ENCODE results near the gene NBPF3.

DNA sequence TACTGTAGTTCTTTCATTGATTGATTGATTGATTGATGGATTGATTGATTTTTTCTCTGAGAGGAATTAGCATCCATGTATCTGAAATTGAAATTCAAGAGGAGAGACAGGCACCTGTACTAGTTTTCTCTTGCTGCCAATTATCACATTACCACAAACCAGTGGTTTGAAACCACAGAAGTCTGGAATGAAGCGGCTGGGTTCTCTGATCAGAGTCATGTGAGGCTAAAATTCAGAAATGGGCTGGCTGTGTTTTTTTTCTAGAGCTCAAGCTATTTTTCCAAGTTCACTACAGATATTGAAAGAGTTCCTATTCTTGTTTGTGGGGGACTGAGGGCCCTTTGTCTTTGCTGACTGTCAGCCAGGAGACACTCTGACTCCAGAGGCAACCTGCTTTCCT, 10.0 kb downstream of the NBPF3 start:
- TF ChIP-seq, protein P1, sequence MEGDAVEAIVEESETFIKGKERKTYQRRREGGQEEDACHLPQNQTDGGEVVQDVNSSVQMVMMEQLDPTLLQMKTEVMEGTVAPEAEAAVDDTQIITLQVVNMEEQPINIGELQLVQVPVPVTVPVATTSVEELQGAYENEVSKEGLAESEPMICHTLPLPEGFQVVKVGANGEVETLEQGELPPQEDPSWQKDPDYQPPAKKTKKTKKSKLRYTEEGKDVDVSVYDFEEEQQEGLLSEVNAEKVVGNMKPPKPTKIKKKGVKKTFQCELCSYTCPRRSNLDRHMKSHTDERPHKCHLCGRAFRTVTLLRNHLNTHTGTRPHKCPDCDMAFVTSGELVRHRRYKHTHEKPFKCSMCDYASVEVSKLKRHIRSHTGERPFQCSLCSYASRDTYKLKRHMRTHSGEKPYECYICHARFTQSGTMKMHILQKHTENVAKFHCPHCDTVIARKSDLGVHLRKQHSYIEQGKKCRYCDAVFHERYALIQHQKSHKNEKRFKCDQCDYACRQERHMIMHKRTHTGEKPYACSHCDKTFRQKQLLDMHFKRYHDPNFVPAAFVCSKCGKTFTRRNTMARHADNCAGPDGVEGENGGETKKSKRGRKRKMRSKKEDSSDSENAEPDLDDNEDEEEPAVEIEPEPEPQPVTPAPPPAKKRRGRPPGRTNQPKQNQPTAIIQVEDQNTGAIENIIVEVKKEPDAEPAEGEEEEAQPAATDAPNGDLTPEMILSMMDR (IDR thresholded peaks at IDR 0.05; ENCODE audit: low read depth, low read length, missing input control), result no peak
- TF ChIP-seq REST (IDR thresholded peaks at IDR 0.05) (no peak), GABPA (IDR thresholded peaks at IDR 0.05 in 1 of 2, conservative IDR thresholded peaks at IDR 0.05 in 1 of 2) (no peak), RXRA (IDR thresholded peaks at IDR 0.05) (no peak), JUND (IDR thresholded peaks at IDR 0.05) (no peak), RAD21 (IDR thresholded peaks at IDR 0.05) (no peak), YY1 (IDR thresholded peaks at IDR 0.05) (no peak), SP1 (IDR thresholded peaks at IDR 0.05) (no peak), HNF4G (IDR thresholded peaks at IDR 0.05) (no peak), TAF1 (conservative IDR thresholded peaks at IDR 0.05) (no peak), ATF3 (IDR thresholded peaks at IDR 0.05) (no peak), EGR1 (IDR thresholded peaks at IDR 0.05; ENCODE audit: low read depth in 2 of 2) (no peak)
- TF ChIP-seq, protein P2, sequence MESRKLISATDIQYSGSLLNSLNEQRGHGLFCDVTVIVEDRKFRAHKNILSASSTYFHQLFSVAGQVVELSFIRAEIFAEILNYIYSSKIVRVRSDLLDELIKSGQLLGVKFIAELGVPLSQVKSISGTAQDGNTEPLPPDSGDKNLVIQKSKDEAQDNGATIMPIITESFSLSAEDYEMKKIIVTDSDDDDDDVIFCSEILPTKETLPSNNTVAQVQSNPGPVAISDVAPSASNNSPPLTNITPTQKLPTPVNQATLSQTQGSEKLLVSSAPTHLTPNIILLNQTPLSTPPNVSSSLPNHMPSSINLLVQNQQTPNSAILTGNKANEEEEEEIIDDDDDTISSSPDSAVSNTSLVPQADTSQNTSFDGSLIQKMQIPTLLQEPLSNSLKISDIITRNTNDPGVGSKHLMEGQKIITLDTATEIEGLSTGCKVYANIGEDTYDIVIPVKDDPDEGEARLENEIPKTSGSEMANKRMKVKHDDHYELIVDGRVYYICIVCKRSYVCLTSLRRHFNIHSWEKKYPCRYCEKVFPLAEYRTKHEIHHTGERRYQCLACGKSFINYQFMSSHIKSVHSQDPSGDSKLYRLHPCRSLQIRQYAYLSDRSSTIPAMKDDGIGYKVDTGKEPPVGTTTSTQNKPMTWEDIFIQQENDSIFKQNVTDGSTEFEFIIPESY (IDR thresholded peaks at IDR 0.05), result no peak
- TF ChIP-seq, protein P3, sequence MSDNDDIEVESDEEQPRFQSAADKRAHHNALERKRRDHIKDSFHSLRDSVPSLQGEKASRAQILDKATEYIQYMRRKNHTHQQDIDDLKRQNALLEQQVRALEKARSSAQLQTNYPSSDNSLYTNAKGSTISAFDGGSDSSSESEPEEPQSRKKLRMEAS (IDR thresholded peaks at IDR 0.05), result no peak
